ENCODE measurements around the gene ATXN10.

DNA sequence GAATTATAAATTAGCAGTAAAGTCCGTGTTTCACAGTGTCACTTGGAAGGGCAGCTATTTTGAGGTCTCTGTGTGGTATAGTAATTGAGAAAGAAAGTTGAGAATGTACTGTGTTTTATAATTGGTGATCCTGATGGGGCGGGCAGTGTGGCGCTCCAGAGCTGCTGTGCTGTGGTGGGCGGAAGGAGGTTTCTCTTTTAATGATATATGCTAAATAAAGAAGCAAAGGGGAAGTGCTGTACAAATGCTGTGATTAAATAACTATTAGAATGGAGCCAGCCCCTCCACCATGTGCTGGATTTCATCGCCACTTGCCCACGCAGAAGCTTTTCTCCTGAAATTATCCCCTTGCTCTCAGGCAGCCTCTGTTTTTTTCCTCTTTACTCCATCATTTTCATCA is 24.6 kb downstream of the ATXN10 start:
- TF ChIP-seq, protein P1, sequence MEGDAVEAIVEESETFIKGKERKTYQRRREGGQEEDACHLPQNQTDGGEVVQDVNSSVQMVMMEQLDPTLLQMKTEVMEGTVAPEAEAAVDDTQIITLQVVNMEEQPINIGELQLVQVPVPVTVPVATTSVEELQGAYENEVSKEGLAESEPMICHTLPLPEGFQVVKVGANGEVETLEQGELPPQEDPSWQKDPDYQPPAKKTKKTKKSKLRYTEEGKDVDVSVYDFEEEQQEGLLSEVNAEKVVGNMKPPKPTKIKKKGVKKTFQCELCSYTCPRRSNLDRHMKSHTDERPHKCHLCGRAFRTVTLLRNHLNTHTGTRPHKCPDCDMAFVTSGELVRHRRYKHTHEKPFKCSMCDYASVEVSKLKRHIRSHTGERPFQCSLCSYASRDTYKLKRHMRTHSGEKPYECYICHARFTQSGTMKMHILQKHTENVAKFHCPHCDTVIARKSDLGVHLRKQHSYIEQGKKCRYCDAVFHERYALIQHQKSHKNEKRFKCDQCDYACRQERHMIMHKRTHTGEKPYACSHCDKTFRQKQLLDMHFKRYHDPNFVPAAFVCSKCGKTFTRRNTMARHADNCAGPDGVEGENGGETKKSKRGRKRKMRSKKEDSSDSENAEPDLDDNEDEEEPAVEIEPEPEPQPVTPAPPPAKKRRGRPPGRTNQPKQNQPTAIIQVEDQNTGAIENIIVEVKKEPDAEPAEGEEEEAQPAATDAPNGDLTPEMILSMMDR (IDR thresholded peaks at IDR 0.05; ENCODE audit: low read depth, low read length) = no peak
- TF ChIP-seq EZH2phosphoT487 (IDR thresholded peaks at IDR 0.05; ENCODE audit: low read depth) = no peak

Measured in OCI-LY3 (cell line).